PC-3 (cell line): Measurements from ENCODE around the gene RBM47. TPM values are rescaled to one million over a fixed set of nuclear protein-coding genes. Genes with fewer than 3 reads are reported as not detected.

Source experiments
- ATAC-seq: fragments of 200-7000 bp; cut with Tn5 transposase; 2 replicates; pipeline ENCODE4 v1.9.1; 2020; ENCODE audit warnings: mild to moderate bottlenecking, moderate library complexity
- BruUV-seq: library from RNA; stranded (reverse); fragments of 400-500 nt; replicated peaks from 2 replicates; lab custom pipeline; 2021; lab: Mats Ljungman, UMichigan
- CTCF ChIA-PET: fragments of 300-600 bp; sonication (Branson Sonifier 250); formaldehyde crosslinking; loops from one replicate; lab custom pipeline; 2022; ENCODE audit warnings: antibody characterized with exemption; lab: Charles Lee
- POLR2A ChIA-PET: fragments of 300-600 bp; sonication (Branson Sonifier 250); formaldehyde crosslinking; loops from one replicate; lab custom pipeline; 2022; ENCODE audit warnings: antibody characterized with exemption; ENCODE audit not compliant: unreplicated experiment; lab: Charles Lee
- DNase-seq: peaks from one replicate; pipeline ENCODE4 v3.0.0-alpha.2; 2015
- H2AFZ ChIP-seq: fragments of 300-600 bp; sonication (generic); 2 replicates; pipeline ENCODE4 v1.6.0; 2016; ENCODE audit warnings: antibody characterized with exemption, low read length
- H3F3A ChIP-seq: fragments of 300-600 bp; sonication (generic); one replicate; pipeline ENCODE4 v1.6.0; 2017; ENCODE audit warnings: antibody characterized with exemption, low read length, control low read depth, mild to moderate bottlenecking; ENCODE audit not compliant: unreplicated experiment
- H3K27ac ChIP-seq: fragments of 300-600 bp; sonication (generic); 2 replicates; pipeline ENCODE4 v1.5.1; 2016; ENCODE audit warnings: mild to moderate bottlenecking, low read length
- H3K27me3 ChIP-seq: fragments of 300-600 bp; sonication (generic); 2 replicates; pipeline ENCODE4 v1.6.1; 2016; ENCODE audit warnings: low read length, mixed read lengths
- H3K36me3 ChIP-seq: fragments of 300-600 bp; sonication (generic); 2 replicates; pipeline ENCODE4 v1.6.1; 2016; ENCODE audit warnings: low read depth, mixed run types, low read length, mixed read lengths
- H3K4me1 ChIP-seq: fragments of 300-600 bp; sonication (generic); 2 replicates; pipeline ENCODE4 v1.5.1; 2016; ENCODE audit warnings: low read length; ENCODE audit not compliant: insufficient read depth
- H3K4me2 ChIP-seq: fragments of 300-600 bp; sonication (generic); 2 replicates; pipeline ENCODE4 v1.6.0; 2016; ENCODE audit warnings: low read length
- H3K4me3 ChIP-seq: fragments of 300-600 bp; sonication (generic); 2 replicates; pipeline ENCODE4 v1.5.1; 2016; ENCODE audit warnings: mild to moderate bottlenecking, low read length, mixed read lengths
- H3K79me2 ChIP-seq: fragments of 300-600 bp; sonication (generic); 2 replicates; pipeline ENCODE4 v1.6.1; 2017; ENCODE audit warnings: low read length, mixed read lengths
- H3K9ac ChIP-seq: fragments of 300-600 bp; sonication (generic); 2 replicates; pipeline ENCODE4 v1.6.0; 2016; ENCODE audit warnings: mild to moderate bottlenecking, low read length
- H3K9me2 ChIP-seq: fragments of 300-600 bp; sonication (generic); replicated peaks from 2 replicates; pipeline ENCODE4 v1.6.1; 2016; ENCODE audit warnings: mixed run types, low read length, mixed read lengths
- H3K9me3 ChIP-seq: fragments of 300-600 bp; sonication (generic); 2 replicates; pipeline ENCODE4 v1.6.1; 2016; ENCODE audit warnings: low read length, mixed read lengths
- H4K20me1 ChIP-seq: fragments of 300-600 bp; sonication (generic); 2 replicates; pipeline ENCODE4 v1.6.1; 2016; ENCODE audit warnings: low read length, mixed read lengths
- CTCF ChIP-seq: fragments of 300-600 bp; sonication (generic); conservative IDR thresholded peaks from 2 replicates; pipeline ENCODE4 v1.5.1; 2017; ENCODE audit warnings: antibody characterized with exemption, low read depth, mild to moderate bottlenecking, low read length
- EZH2 ChIP-seq: fragments of 300-600 bp; sonication (generic); IDR thresholded peaks from one replicate; pipeline ENCODE4 v1.6.1; 2017; ENCODE audit warnings: antibody characterized with exemption, mild to moderate bottlenecking, low read length; ENCODE audit not compliant: unreplicated experiment
- EZH2phosphoT487 ChIP-seq: fragments of 300-600 bp; sonication (generic); IDR thresholded peaks from 2 replicates; pipeline ENCODE4 v1.6.1; 2018; ENCODE audit warnings: mild to moderate bottlenecking, antibody characterized with exemption, low read length, borderline replicate concordance
- intact Hi-C: fragments of 100-400 bp; cut with micrococcal nuclease; formaldehyde crosslinking; loops from 2 replicates; pipeline ENCODE4 v1.9.0; 2023
- total RNA-seq: library from RNA; depleted of rRNA; stranded (reverse); fragments of >200 nt; gene quantifications from 2 replicates; pipeline ENCODE4 v1.2.3, GENCODE V29; 2014

The RBM47 gene
- total RNA-seq, 1 experiment from 2014 or later, result 34.7 TPM

DNA sequence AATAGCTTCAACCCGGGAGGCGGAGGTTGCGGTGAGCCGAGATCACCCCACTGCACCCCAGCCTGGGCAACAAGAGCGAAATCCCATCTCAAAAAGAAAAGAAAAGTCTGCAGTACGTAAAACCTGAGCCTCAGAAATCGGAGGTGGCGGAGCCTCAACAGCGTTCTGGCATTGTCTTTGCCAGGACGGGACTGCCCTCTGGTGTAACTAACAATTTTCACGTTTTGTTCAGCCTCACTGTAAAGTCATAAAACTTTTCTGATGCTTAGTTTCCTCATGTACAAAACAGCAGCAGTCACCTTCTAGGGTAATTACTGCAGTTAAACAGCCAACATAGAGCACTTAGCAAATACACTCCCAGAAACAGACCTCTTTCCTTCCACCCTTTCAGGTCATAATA lies 121.7 kb downstream of the RBM47 start:
- DNase-seq (no peak), ATAC-seq (peak; percentile 42; the same call in 1 of the 2 replicates)
- Histone ChIP-seq H3K9me2 (no peaks in the 10 kb centered on the region), H3K79me2 (peaks cover 3% of the 10 kb centered on the region; the same call in 1 of the 2 replicates), H2AFZ (no peak overlapping the region), H3K9ac (no peak overlapping the region), H4K20me1 (no peaks in the 10 kb centered on the region), H3K4me2 (no peak overlapping the region), H3K4me1 (no peaks in the 10 kb centered on the region), H3K9me3 (no peaks in the 10 kb centered on the region), H3F3A (no peaks in the 10 kb centered on the region), H3K36me3 (no peaks in the 10 kb centered on the region), H3K27ac (no peak overlapping the region), H3K4me3 (no peak overlapping the region), H3K27me3 (no peaks in the 10 kb centered on the region)
- TF ChIP-seq CTCF (peak; percentile 35; the same call in 1 of the 2 replicates), EZH2phosphoT487 (no peak)
- intact Hi-C loops, result no loop called here
- ChIA-PET CTCF (no interaction called here), POLR2A (no interaction called here)
- no TSS peak for BruUV-seq

DNA sequence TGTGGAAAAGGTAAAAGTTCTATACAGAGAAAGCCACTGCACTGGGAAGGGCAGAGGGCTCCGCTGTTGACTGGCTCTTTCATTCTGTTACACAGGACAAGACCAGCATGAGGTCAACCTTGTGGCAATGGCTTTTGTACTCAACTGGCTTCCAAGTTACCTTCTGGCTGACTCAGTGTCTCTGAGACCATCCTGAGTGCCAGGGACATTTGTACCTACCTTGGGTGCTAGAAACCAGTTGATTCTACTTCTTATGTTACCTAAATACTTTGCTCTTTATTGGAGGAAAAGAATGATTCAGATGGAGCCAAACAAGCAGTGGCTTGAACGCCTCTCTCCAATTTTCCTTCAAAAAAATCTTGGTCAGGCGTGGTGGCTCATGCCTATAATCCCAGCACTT lies 123.2 kb downstream of the RBM47 start:
- no peaks in the 10 kb centered on the region for H3K36me3 ChIP-seq
- intact Hi-C loops, result no loop called here
- no peaks in the 10 kb centered on the region for H3K27me3 ChIP-seq
- H3K9me3 ChIP-seq, result no peaks in the 10 kb centered on the region
- ATAC-seq, result no peak
- no peak overlapping the region for H3K9ac ChIP-seq
- no peaks in the 10 kb centered on the region for H3K4me1 ChIP-seq
- H4K20me1 ChIP-seq, result no peaks in the 10 kb centered on the region
- no peak overlapping the region for H3K4me2 ChIP-seq
- BruUV-seq, result no TSS peak
- ChIA-PET CTCF (no interaction called here), POLR2A (no interaction called here)
- TF ChIP-seq CTCF, result no peak
- TF ChIP-seq EZH2phosphoT487, result no peak
- TF ChIP-seq EZH2, result no peak
- H3K9me2 ChIP-seq, result no peaks in the 10 kb centered on the region
- no peak overlapping the region for H3K27ac ChIP-seq
- DNase-seq, result no peak
- no peaks in the 10 kb centered on the region for H3F3A ChIP-seq
- no peak overlapping the region for H3K4me3 ChIP-seq
- H3K79me2 ChIP-seq, result no peaks in the 10 kb centered on the region
- H2AFZ ChIP-seq, result no peak overlapping the region

DNA sequence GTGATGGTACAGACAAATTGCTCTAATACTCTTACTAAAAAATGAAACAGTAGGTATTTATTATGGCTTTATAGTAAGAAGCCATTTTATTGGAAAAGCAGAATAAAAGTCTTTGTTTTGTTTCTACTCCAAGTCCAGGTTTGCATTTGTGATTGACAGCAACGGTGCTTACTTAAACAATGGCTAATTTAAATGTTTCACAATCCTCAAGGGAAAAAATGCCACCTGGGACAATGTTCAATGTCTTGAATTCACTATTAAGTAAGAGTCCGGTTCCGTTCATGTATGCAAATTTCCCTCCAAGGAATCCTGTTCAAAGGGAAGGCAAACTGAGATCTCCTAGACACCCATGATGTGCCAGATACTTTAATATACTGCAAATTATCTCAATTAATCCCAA lies 123.6 kb downstream of the RBM47 start:
- intact Hi-C loops, result no loop called here
- no peaks in the 10 kb centered on the region for H3K79me2 ChIP-seq
- no peak overlapping the region for H3K27ac ChIP-seq
- H4K20me1 ChIP-seq, result no peaks in the 10 kb centered on the region
- no peaks in the 10 kb centered on the region for H3K36me3 ChIP-seq
- no peaks in the 10 kb centered on the region for H3F3A ChIP-seq
- TF ChIP-seq EZH2 (no peak), EZH2phosphoT487 (no peak), CTCF (no peak)
- no peak overlapping the region for H3K9ac ChIP-seq
- no TSS peak for BruUV-seq
- H3K4me1 ChIP-seq, result no peaks in the 10 kb centered on the region
- H2AFZ ChIP-seq, result no peak overlapping the region
- no peak for ATAC-seq
- no peak overlapping the region for H3K4me3 ChIP-seq
- H3K9me3 ChIP-seq, result no peaks in the 10 kb centered on the region
- no peak overlapping the region for H3K4me2 ChIP-seq
- DNase-seq, result no peak
- H3K27me3 ChIP-seq, result no peaks in the 10 kb centered on the region
- no peaks in the 10 kb centered on the region for H3K9me2 ChIP-seq
- CTCF ChIA-PET, result no interaction called here
- POLR2A ChIA-PET, result no interaction called here
